Fibroblast of mammary gland (primary cell): ENCODE data around the gene OR2V2.
"Not testable (repeated sequence)": the region's sequence is repeated elsewhere in the genome, so short reads cannot be mapped to it uniquely, and the experiment has no call there.

ENCODE experiments used
- DNase-seq: peaks from one replicate; pipeline ENCODE4 v3.0.0-alpha.2; 2010; ENCODE audit warnings: low read depth
- H3K4me3 ChIP-seq: 2 replicates; pipeline ENCODE4 v1.5.1; 2011; ENCODE audit warnings: low read depth, mild to moderate bottlenecking, low read length, moderate library complexity; ENCODE audit not compliant: control insufficient read depth
- TF ChIP-seq, protein P1 (sequence below): conservative IDR thresholded peaks from 2 replicates; pipeline ENCODE4 v1.5.1; 2011; ENCODE audit warnings: low read depth, low read length, inconsistent platforms; ENCODE audit not compliant: control insufficient read depth, insufficient read depth

Gene OR2V2

DNA sequence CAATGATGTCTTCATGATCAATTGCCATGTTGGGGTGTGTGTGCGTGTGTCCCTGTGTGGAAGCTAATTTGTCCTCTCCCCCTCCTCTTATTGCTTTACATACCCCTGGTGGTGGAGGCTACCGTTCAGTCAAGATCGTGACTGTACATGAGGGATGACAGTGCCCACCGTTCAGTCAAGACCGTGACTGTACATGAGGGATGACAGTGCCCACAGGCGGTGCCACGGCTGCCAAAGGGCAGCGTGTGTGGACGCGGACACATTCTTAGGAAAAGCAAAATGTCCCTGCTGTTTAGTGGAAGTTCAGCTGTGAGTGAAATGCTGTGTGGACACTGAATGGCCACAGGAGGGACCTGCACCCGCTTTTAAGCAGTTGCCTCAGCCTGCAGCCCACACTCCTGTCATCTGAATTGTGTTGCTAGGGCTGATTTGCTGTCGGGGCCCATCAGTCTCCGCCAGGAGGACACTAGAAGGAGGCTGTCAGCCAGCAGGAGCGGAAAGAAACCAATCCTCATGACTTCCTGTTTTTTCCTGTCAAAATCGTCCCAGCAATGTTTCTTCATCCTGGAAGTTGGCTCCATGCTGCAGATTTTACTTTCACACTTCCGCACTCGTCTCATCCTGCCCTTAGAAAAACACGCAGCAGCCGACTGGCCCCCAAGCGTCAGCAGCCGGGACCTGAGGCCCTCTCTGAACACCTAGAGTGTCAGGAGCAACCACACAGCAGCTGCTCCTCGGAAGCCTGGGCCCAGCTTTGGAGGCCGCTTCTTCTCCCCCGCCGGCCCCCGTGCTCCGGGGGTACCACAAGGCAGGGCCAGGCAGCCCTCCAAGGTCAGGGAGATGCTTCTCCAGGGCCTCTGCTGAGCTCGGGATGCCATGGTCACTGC is 25.5 kb upstream of the OR2V2 start:
- no peak for DNase-seq
- TF ChIP-seq, protein P1, sequence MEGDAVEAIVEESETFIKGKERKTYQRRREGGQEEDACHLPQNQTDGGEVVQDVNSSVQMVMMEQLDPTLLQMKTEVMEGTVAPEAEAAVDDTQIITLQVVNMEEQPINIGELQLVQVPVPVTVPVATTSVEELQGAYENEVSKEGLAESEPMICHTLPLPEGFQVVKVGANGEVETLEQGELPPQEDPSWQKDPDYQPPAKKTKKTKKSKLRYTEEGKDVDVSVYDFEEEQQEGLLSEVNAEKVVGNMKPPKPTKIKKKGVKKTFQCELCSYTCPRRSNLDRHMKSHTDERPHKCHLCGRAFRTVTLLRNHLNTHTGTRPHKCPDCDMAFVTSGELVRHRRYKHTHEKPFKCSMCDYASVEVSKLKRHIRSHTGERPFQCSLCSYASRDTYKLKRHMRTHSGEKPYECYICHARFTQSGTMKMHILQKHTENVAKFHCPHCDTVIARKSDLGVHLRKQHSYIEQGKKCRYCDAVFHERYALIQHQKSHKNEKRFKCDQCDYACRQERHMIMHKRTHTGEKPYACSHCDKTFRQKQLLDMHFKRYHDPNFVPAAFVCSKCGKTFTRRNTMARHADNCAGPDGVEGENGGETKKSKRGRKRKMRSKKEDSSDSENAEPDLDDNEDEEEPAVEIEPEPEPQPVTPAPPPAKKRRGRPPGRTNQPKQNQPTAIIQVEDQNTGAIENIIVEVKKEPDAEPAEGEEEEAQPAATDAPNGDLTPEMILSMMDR: no peak
- no peak overlapping the region for H3K4me3 ChIP-seq

DNA sequence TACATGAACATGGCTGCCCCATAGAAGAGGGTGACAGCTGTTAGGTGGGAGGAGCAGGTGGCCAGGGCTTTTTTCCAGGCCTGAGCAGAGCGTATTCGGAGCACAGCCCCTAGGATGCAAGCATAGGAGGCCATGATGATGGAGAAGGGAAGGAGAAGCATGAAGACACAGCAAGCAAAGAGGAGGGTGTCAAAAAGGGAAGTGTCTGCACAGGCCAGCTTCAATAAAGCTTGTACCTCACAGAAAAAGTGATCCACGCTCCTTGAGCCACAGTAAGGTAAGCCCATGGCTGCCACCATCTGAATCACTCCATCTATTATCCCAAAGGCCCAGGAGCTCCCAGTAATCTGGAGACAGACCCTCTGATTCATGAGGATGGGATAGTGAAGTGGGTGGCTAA is 22.9 kb upstream of the OR2V2 start:
- no peak overlapping the region for H3K4me3 ChIP-seq
- TF ChIP-seq, protein P1: no peak
- DNase-seq: no peak

DNA sequence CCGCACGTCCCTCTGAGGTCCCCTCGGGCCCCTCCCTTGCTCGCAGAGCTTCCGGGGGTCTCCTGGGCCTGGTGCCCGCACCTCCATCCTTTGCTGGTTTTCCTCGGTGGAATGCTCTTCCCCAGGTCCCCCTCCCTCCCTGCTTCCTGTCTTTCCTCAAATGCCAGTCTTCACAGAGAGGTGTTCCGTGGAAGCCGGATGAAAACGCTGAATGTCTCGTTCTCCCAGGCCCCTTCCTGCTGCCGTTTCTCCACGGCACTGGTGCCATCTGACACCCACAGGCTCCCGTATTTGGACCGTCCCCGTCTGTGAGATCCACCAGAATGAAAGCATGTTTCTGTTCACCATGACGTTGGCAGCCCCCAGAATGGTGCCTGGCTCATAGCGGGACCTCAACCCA is 20.5 kb upstream of the OR2V2 start:
- TF ChIP-seq, protein P1: no peak
- no peak for DNase-seq
- no peak overlapping the region for H3K4me3 ChIP-seq

DNA sequence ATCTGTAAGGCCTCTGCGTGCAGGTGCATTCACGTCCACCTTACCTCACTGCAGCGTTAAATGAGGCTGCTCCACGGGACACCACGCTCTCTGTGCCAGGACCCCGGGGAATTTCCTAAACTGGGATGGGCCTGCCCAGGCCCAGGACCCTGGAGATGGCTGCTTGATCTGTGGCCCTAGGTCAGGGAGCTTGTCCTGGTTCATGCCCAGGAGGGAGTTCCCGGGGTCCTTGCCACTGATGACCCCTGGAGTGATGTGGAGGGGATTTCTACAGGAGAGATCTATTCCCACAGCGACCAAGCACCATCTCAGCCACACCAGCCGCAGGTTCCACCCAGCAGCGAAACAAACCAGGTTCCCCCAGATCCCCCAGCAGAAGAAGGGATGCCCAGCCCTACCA is 19.9 kb upstream of the OR2V2 start:
- no peak for DNase-seq
- TF ChIP-seq, protein P1: no peak
- H3K4me3 ChIP-seq: no peak overlapping the region

DNA sequence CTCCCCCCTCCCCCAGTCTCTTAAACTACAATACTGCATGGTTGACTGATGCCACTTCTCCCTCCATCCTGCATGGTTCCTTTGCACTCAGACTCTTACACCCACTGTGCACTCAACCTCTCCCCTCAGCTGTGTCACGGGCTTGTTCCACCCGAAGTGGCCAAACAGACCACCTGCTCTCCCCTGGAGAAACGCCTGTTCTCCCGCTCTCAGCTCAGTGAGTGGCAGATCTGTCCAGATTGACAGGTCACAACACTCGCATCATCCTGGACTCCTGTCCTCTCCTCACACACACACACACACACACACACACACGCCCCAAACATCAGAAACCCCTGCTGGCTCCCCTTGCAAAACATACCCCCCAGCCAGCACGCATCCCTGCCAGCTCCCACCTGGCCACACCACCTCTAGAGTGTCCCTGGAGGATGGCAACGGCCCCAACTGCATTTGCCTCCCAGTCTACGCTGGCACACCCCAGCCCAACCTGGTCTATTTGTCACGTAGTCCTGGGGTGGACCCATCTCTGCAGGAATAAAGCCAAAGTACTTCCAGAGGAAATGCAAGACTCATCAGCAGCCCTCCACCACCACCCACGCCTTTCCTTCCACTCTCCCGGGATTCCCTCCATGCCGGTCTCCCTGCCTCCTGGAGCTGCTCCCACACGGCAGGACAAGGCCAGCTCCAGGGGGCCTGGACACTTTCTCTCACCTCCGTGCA is 19.3 kb upstream of the OR2V2 start:
- no peak for DNase-seq
- TF ChIP-seq, protein P1: no peak
- H3K4me3 ChIP-seq: no peak overlapping the region

DNA sequence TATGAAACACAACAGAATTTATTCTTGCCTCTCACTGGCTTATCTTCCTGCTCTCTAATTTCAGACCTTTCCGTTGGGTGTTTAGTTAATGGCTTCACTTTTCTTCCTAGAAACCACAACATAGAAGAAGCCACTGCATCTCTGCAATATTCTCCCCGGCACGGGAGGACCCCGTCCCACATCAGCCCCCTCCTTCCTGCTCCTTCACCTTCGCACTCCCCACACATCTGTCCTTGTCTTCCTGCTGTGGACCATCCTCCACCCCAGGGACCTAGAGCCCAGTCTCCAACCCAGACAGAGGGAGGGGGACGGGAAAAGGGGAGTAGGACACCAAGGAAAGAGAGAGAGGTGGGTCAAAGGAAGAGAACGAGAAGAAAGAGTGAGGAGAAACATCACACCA is 17.8 kb upstream of the OR2V2 start:
- H3K4me3 ChIP-seq: no peak overlapping the region
- TF ChIP-seq, protein P1: no peak
- DNase-seq: no peak

DNA sequence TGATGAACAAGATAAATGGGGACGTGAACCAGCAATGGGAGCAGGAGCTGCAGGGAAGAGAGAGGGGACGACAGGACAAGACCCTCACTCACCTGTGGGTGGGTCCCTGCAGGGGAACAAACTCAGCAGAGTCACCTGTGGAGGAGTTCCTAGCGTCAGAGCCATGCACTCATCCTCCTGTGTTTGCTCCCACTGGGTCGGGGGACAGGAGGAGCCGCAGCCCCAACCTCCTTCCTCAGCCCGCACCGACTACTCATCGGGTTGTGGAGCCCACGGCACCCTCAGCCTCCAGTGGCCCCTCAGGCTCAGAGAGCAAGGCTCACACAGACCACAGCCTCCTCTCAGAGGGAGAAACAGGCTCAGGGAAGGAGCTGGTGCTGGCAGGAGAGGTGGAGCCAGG is 17.3 kb upstream of the OR2V2 start:
- not testable (repeated sequence) for H3K4me3 ChIP-seq, DNase-seq
